Choroid plexus epithelial cell (primary cell): Measurements from ENCODE around the gene TECPR2.
"Not testable (repeated sequence)": the region's sequence is repeated elsewhere in the genome, so short reads cannot be mapped to it uniquely, and the experiment has no call there.

ENCODE experiments used
- DNase-seq: peaks from one replicate; pipeline ENCODE4 v3.0.0-alpha.2; 2010; ENCODE audit warnings: low read depth
- H3K4me3 ChIP-seq: 2 replicates; pipeline ENCODE4 v1.5.1; 2011; ENCODE audit warnings: low read depth, mild to moderate bottlenecking, control low read depth, low read length, moderate library complexity
- TF ChIP-seq, protein P1 (sequence below): conservative IDR thresholded peaks from 2 replicates; pipeline ENCODE4 v1.5.1; 2011; ENCODE audit warnings: low read depth, mild to moderate bottlenecking, control low read depth, inconsistent platforms, low read length, moderate library complexity

TECPR2 gene

DNA sequence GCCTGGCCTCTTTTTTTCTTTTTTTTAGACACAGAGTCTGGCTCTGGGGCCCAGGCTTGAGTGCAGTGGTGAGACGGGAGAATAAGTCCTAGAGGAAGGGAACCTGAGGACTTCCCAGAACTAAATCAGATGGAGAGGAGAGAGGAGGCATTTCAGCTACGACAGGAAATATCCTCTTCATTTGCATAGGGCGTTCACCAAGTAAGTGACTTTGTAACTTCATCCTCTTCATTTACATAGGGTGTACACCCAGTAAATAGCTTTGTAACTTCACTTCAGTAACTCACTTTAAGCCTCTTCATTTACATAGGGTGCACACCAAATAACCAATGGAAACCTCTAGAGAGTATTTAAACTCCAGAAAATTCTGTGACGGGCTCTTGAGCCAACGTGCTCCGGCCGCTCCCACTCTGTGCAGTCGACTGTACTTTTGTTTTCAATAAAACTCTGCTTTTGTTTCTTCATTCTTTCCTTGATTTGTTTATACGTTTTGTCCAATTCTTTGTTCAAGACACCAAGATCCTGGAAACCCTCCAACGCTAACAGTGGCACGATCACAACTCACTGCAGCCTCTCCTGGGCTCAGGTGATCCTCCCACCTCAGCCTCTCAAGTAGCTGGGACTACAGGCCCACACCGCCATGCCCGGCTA, 168.2 kb downstream of the TECPR2 start:
- TF ChIP-seq, protein P1, sequence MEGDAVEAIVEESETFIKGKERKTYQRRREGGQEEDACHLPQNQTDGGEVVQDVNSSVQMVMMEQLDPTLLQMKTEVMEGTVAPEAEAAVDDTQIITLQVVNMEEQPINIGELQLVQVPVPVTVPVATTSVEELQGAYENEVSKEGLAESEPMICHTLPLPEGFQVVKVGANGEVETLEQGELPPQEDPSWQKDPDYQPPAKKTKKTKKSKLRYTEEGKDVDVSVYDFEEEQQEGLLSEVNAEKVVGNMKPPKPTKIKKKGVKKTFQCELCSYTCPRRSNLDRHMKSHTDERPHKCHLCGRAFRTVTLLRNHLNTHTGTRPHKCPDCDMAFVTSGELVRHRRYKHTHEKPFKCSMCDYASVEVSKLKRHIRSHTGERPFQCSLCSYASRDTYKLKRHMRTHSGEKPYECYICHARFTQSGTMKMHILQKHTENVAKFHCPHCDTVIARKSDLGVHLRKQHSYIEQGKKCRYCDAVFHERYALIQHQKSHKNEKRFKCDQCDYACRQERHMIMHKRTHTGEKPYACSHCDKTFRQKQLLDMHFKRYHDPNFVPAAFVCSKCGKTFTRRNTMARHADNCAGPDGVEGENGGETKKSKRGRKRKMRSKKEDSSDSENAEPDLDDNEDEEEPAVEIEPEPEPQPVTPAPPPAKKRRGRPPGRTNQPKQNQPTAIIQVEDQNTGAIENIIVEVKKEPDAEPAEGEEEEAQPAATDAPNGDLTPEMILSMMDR: no peak
- no peak for DNase-seq
- no peak overlapping the region for H3K4me3 ChIP-seq

DNA sequence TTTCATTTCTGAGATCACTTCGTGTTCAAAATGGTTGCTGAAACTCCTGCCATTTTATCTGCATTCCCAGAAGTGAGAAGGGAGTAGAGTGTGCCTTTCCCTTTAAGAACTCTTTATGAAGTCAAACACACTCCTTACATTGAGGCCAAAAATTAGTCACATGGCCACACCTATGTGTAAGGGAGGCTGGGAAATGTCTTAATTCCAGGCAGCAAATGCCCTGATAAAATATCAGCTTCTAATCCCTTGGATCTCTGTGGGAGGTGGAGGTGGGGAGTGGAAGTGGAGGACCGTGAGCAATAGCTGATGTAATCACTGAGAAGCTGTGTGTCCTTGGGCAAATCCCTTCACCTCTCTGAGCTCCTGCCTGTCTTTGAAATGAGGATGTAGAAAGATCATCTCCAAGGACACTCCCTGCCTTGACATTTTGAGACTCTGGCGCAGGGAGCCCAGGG, 169.5 kb downstream of the TECPR2 start:
- no peak for DNase-seq
- TF ChIP-seq, protein P1: no peak
- H3K4me3 ChIP-seq: no peak overlapping the region

DNA sequence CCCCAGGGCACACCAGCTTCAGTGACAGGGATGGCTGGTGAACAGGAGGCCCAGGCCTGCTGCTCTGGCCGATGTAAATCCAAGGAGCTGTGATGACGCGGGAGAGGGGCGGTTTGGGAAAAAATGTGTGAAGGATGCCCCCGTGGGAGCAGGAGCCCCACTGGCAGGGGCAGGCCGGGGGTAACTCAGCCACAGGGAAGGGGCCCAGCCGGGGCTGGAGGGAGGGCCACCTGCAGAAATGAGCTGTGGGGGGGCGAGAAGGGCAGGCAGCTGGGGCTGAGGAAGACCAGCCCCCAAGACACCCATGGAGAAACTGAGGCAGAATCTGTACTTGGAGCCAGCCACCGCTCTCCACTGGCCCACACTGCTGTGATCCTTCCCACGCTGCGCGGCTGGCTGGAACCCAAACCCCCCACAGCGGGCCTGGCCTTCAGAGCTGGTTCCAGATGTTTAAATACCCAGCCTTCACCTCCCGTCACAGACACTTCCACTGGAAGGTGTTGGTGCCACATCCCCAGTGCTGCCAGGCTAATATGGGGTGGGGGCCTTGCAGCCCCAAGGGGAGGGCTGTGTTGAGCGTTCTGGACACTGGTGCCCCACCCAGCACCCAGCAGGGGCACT, 175.3 kb downstream of the TECPR2 start:
- H3K4me3 ChIP-seq: no peak overlapping the region
- TF ChIP-seq, protein P1: no peak

GRCh38 chr14:102538602-102539543, 176.1 kb downstream of the TECPR2 start:
- no peak for DNase-seq
- H3K4me3 ChIP-seq: no peak overlapping the region
- TF ChIP-seq, protein P1: no peak

More for the DNA sequence above, 175.3 kb downstream of the TECPR2 start:
- no peak for DNase-seq

DNA sequence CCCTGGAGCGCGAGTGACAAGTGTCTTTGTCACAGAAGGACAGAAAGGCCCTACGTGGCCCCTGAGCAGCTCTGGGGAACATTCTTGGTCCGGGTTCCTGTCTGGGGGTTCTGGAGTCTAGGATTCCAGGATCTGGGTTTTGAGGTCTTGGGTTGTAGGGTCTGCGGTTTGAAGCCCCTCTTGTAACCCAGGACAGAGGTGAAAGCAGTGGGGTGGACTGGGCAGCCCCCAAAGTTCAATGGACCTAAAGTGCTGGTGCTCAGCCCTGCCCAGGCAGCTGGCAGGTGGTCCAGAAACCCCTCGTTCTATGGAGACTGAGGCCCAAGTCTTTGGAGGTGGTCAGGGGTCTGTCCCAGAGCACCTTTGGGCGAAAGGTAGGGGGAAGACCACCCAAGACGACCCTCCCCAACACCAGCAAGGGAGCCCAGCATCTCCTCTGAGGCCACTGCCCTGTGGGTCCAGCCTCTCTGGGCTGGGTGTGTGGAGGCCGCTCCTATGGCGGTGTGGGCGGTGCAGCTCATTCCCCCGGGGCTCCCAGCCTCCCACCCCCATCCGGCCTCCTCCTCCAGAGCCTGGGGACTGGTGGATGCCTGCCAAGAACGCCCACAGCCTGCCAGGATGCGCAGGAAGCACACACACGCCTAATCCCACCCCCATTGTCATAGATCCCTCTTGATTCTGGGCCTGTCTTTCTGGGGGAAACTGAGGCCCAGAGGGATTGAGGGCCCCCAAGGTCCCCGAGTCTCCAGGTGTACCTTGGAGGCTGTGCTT, 177.0 kb downstream of the TECPR2 start:
- no peak overlapping the region for H3K4me3 ChIP-seq
- TF ChIP-seq, protein P1: no peak
- DNase-seq: peak; percentile 75

DNA sequence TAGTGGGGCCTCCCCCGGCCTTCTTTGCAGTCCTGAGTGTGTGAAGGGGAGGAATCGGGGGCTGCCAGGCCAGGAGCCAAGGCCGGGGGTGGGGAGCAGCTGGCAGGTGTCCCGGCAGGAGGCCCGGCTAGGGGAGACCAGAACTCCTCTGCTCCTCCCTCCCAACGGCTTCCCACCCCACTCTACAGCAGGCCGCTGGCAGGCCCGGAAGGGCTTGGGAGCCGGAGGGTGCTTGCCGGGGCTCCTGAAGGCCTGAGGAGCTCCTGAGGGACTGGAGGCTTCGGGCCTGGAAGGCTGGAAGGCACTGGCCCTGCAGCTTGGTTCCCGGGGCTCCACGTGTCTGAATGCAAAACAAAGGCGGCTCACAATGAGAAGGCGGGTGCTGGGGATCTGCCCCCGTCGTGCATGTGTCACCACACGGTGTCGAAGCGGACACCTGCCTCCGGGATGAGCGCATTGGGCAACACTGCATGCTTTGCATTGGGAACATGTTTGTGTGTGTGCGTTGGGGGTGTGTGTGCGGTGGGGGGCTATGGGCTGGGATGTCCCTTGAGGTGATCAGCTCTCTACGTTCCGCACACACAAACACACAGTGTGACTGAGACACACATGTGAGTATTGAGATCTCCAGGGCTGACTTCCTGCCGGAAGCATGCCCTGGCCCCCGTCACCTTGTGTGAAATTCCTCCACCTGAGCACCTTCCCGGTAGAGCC, 177.7 kb downstream of the TECPR2 start:
- peak; percentile 37 for DNase-seq
- H3K4me3 ChIP-seq: no peak overlapping the region
- TF ChIP-seq, protein P1: no peak

DNA sequence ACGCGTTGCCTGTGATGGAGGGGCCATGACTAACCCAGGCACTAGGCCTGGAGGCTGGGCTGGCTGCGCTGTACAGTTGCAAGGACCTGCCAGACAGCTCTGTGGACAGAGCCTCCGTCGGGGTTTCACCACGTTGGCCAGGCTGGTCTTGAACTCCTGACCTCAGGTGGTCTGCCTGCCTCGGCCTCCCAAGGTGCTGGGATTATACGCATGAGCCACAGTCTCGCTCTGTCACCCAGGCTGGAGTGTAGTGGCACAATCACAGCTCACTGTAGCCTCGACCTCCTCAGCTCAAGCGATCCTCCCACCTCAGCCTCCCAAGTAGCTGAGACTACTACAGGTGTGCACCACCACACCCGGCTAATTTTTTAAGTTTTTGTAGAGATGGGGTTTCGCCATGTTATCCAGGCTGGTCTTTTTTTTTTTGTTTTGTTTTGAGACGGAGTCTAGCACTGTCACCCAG, 178.3 kb downstream of the TECPR2 start:
- DNase-seq: not testable (repeated sequence)

More for the DNA sequence above, 178.3 kb downstream of the TECPR2 start:
- not testable (repeated sequence) for H3K4me3 ChIP-seq
